NOMO-1 treated with DMSO at 0.1 percent for 48 hours (cell line): ENCODE data around the gene TCF3.

Source experiments
- DNase-seq: peaks from one replicate; lab custom pipeline; 2025; ENCODE audit not compliant: unreplicated experiment; lab: John Stamatoyannopoulos, UW

TCF3 gene

DNA sequence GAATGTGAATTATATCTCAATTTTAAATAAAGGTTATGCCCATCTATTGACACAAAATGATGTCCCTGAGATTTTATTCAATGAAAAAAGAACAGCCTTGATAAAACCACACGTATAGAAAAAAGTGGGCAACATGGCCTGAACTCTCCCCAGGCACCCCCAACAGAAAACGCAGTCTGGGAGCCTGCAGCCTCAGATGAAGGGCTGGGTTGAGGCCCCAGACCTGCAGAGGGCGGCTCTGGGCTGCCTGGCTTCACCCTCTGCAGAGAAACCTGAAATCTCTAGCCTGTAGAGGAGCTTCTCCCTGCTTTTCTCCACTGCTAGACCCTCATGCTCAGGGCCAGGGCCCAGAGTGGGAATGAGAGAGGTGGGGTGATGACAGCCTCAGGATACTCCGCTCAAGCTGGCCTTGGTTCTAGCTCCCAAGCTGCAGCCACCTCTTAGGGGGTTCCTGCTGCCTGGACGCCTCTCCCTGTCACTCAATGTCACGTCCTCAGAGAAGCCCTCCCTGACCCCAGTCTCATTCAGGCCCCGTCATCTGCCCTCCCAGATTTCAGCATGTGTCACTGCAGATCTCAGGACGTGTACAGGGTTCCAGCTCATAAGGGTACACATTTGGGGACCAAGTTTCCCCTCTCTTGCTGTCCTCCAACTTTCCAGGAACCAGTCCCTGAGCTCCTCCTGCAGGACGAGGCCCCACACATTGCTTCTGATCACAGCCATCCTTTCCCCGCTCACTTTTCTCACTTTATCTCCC lies 61.6 kb downstream of the TCF3 start:
- DNase-seq: no peak

DNA sequence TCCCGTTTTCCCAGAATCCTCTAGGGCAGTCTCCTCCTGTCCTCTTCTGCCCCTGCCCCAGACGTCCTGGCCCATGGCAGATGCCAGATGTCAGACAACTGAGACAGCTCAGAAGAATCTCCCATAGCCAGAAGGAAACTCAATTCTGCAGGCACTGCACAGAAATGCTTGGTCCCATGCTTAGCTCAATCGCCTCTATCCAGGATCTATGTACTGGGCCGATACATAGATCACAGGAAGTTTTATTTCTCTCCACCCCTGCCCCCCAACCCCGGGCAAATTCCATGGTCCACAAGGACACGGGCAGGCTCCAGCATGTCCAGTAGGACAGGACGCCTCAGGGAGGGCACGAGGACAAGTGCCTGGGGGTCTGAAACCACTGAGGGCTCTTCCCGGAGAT lies 64.5 kb downstream of the TCF3 start:
- DNase-seq: no peak

DNA sequence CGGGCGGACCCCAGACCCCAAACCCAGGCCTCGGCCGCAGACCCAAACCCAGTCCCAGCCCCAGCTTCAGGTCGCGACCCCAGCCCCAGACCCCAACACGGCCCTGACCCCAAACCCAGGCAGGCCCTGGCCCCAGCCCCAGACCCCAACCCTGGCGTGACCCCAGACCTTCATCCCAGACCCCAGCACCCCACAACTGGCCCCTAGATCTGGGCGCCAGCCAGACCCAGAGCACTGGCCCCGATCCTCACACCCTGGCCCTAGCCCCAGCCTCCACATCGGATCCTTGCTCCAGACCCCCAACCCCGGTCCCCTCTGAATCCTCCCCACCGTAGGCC lies 67.2 kb downstream of the TCF3 start:
- DNase-seq: no peak

DNA sequence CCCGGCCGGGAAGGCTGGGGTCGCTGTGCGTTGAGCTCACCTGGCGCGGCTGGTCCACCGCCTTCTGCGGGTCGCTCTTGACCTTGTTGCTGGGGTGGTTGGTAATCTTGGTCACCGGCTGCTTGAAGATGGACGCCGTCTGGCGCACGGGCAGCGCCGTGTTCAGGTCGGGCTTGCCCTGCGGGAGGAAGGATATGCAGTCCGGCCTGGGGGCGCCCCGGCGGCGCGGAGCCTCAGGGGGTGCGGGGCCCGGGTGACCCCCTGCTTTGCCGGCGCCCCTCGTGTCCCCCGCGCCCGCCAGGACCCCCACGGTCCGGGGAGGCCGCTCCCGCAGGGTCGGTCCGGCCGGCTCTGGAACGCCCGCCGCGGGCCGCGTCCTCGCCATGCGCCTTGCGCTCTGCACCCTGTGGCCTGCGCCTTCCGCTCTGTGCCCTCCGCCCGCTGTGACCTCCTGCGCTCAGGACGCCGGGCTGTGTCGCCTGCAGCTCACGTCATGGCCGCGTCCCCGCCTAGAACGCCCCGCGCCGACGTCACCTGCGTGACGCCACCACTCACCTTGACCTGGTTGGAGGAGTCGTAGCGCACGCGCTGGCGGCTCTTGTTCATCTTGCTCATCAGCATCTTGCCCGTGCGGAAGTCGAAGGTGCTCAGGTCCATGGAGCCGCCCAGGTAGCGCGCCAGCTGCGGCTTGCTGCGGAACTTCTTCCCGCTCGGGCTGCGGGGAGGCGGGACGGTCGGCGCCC lies 67.7 kb downstream of the TCF3 start:
- no peak for DNase-seq

DNA sequence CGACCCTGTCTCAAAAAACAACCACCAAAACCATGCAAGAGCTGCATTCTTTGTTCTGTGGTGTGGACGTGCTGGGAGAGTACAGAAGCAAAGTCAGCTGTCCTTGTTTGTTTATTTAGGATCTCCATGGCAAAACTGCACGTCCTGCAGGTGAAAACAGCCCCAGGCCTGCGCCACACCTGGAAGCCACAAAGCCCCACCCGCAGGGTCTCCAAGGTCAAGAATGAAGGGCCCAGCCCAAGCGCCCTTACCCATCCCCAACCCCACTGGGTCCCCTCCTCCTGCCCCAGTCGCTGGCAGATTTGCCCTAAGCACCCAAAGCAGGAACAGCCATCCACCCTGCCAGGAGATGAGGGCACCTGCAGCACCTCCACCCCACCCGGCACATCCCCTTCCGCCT lies 70.2 kb downstream of the TCF3 start:
- no peak for DNase-seq

DNA sequence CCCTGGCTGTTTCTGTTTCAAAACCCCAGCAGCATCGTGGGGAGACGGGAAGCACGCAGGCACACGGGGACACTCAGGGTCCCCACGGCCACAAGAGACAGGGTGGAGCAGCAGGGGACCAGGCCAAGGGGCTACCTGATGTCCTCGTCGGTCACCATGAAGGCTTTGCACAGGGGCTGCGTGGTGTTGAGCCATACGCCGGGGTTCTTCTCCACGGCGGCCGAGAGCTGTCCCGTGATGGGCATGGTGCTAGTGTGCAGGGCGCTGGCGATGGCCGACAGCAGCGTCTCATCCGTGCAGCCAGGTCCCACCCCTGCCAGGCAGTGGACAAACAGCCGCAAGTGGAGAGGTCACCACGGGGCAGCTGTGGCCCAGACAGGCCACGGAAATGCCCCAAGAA lies 71.5 kb downstream of the TCF3 start:
- no peak for DNase-seq

DNA sequence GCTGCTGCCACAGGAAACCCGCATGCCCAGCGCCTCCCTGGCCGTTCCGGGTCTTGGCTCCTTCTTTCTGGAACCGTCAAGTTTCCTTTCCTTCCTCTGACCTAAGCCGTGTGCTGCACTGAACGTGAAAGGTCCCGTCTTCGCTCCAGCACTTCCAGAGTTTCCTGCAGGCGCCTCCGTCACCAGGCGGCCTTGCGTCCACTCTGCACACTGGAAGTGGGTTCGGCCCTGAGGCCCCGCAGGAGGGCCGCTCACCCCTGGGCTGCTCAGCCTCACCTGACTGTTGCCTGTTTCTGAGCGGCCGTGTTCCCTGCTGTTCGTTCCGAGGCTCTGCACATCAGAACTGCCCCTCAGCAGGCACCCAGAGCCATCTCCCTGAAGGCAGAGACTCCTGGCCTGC lies 72.0 kb downstream of the TCF3 start:
- no peak for DNase-seq

DNA sequence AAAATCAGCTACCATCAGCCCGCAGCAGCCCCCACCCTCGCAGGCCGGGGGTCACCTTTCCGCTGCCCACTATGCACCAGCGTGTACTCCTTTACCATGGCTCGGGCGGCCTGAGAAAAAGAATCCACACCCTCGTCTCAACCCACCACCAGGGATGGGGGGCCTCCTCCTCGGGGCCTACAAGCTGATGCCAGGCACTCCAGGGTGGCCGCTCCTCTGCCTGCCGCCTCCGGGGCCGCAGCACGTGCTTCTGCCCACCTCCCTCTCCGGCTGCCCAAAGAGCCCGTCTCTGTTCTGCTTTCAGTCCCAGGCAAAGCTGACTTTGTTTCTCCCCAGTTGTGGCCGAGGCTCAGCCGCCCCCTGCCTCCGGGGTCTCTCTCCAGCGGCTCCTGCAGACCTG lies 73.2 kb downstream of the TCF3 start:
- no peak for DNase-seq

DNA sequence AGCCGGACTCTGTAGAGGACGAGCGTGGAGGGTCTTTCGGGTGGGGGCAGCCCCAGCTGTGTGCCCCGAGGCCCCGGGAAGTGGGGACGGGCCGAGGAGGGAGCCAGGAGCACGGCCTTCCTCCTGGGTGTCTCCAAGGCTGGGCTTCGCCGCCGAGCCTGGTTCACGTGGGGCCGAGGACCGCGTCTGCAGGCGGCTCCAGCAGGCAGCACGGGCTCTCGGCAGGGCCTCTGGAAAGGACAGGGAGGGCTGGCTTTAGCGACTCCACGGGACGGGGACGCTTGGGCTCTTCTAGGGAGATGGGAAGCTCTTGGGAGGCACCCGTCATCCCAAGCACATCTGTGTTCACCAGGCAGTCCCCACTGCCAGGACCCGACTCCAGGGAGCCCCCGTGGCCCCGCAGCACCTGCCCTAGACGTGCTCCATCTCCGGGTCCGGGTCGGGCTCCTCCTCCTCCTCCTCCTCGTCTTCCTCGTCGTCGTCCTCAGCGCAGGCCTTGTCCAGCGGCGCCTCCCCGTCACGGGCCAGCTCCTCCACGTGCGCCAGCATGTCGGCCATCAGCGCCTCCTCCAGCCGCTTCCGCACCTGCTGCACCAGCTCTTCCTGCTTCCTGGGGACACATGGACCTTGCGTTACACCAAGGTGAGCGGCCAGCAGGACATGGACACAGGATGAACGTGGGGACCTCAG lies 74.3 kb downstream of the TCF3 start:
- DNase-seq: no peak

DNA sequence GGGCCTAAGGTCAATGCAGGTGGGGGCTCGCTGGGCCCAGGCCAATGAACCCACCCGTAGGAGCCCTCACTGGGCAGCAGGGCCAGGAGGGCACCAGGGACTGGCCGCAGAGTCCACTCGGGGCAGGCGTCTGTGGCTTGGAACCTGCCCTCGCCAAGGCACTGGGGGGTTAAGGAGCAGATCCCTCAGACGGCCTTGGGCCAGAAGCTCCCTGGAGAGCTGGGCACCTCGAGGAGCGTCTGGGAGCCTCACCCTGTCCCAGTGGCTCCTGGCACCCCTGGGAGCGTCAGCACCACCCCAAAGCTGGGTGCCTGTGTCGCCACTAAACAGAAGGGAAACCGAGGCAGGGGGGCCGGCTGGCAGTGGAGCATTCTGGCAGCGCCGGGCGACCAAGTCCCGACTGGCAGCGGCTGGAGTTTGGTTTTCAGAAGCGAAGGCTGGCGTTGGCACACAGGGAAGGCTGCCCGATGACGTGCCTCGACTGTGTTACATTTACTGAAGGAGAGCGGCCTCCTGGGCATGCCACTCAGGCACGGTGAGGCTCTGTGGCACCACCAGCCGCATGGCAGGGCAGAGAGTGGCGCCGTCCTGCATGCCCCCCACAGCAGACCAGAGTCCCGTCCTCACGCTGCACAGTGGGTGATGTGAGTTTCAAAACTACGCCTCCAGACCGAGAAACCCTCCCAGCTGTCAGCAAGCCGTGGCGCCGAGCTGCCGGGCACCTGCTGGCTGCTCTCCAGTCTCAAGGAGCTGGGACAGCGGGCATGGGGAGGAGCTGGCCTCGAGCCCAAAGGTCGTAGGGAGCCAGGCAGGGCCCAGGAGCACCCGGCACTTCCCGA lies 75.1 kb downstream of the TCF3 start:
- DNase-seq: no peak

DNA sequence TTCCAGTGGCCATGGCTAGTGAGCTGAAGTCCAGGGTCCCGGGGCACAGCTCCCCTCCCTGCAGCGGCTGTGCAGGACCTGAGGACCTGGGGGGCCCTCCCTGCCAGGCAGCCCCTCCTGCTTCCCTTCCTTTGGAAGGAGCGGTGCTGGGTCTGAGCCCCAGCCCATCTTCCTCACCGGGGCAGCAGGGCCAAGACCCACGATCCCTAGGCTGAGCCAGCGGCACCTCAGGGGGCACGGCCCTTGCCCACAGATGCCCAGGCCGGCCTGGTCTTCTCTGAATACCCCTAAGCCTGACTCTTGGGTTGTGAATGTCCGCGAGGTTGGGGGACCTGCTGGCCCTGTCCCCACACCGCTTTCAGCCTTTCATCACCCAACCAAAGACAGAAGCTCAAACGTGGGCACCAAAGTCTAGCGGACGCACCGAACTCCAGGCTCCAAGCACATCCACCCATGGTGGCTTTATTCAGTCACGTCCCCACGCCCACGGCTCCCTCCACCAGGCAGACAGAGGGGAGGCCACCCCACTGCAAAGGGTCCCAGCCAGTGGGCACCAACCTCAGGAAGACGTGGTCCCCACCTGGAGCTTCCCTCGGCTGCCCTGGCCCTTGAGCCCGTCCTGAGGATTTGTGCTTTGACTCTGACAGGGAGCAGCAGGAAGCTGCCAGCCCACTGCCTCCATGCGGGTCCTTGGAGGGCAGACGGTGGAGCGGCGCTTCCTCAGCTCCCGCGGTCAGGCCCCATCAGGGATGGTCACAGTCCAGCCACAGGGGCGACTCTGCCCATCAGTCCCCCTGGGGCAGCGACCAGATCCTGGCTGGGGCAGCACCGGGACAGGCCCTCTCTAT lies 75.9 kb downstream of the TCF3 start:
- DNase-seq: no peak

DNA sequence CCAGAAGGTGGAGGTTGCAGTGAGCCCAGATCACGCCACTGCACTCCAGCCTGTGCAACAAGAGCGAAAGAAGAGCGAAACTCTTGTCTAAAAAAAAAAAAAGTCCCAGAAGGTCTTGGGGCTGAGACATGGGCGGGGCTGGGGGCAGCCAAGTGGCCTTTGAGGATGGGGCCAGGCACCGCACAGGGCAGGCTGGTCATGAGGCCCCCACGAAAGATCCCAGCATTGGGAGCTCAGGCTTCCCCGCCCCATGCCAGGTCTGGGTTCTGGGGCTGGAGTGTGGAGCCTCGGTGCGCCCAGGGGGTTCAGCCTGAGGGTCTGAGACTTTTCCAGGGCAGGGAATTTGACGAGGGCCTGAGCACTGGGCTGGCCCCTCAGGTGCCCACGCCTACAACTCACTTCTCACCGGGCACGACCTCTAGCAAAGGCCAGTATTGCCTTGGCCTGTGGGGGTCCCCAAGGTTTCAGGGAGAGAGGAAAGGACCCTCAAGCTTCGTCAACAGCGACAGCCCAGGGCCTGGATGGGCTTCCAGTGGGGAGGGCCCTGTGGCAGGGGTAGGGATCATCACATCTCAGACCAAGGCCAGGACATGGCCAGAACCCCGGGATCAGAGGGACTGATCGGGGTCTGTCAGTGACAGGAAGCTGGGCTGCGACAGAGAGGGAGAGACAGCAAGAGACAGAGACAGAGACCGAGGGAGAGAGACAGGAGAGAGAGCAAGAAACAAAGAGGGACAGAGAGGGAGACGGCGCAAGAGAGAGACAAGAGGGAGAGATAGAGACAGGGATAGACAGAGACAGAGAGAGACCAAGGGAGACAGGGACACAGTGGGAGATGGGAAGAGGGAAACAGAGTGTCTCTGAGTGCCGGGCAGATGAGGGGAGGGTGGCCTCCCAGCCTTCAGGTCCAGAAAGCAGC lies 76.8 kb downstream of the TCF3 start:
- DNase-seq: no peak

DNA sequence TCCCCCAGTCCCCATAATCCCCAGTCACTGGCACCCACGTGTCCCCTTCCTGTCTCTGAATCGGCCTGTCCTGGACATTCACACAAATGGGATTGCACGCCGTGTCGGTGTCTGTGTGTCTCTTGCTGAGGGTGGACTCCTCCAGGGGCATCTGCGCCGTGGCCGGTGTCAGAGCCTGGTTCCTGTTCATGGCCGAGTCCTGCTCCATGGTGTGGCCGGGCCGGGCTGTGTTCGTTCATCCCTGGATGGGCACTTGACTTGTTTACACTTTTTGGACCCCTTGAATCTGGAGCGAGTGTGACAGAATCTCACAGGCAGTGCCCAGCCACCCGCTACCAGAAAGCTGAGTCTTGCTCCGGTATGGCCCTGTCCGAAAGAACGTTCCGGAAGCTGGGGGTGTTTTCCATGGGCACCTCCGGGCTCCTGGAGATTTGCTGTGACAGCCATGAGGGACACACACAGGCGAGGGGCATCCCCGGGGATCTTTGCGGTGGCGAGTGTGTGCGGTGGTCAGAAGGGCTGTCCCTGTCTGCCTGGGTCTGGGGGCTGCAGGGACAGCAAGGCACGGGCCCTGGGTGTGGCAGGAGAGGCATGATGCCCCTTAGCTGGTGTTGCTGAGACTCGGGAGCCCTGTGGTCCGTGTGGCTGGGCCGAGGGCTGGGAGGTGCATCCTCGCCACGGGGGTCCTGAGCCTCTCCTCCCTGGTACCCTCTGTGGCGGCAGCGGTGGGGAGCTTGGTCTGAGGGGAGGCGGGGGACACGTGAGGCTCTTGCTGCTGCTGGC lies 77.9 kb downstream of the TCF3 start:
- DNase-seq: no peak

DNA sequence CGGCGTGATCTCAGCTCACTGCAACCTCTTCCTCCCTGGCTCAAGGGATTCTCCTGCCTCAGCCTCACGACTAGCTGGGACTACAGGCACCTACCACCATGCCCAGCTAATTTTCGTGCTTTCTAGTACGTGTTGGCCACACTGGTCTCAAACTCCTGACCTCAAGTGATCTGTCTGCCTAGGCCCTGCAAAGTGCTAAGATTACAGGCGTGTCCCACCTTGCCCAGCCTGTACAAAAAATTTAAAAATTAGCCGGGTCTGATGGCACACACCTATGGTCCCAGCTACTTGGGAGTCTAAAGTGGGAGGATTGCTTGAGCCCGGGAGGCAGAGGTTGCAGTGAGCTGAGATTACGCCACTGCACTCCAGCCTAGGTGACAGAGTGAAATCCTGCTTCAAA lies 79.6 kb downstream of the TCF3 start:
- no peak for DNase-seq

DNA sequence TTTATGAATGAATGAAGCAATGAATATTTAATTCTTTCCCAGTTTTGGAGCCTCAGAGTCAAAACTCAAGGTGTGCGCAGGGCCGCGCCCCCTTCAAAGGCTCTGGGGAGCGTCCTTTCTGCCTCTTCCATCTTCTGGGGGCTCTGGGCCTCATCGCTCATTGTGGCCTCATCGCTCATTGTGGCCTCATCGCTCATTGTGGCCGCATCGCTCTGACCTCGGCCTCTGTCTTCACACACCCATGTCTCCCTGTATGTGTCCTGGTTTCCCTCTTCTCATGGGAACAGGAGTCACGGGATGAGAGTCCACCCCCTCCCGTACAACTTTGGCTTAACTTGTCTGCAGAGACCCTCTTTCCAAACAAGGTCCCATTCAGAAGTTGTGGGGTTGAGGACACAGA lies 81.1 kb downstream of the TCF3 start:
- DNase-seq: no peak

DNA sequence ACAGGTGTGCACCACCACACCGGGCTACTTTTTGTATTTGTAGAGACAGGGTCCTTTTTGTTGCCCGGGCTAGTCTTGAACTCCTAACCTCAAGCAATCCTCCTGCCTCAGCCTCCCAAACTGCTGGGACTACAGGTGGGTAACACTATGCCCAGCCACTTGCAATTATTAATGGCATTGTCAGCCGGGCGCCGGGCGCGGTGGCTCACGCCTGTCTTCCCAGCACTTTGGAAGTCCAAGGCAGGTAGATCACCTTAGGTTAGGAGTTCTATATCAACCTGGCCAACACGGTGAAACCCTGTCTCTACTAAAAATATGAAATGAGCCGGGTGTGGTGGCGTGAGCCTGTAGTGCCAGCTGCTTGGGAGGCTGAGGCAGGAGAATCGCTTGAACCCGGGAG lies 81.6 kb downstream of the TCF3 start:
- DNase-seq: no peak

DNA sequence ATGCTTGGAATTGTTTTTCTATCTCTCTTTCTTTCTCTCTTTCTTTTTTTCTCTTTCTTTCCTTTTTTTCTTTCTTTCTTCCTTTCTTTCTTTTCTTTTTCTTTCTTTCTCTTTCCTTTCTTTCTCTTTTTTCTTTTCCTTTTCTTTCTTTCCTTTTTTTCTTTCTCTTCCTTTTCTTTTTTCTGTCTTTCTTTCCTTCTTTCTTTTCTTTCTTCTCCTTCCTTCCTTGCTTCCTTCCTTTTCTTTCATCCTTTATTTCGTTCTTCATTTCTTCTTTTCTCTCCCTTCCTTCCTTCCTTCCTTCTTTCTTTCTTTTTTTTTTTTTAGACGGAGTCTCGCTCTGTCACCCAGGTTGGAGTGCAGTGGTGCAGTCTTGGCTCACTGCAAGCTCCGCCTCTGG lies 82.4 kb downstream of the TCF3 start:
- DNase-seq: no peak

DNA sequence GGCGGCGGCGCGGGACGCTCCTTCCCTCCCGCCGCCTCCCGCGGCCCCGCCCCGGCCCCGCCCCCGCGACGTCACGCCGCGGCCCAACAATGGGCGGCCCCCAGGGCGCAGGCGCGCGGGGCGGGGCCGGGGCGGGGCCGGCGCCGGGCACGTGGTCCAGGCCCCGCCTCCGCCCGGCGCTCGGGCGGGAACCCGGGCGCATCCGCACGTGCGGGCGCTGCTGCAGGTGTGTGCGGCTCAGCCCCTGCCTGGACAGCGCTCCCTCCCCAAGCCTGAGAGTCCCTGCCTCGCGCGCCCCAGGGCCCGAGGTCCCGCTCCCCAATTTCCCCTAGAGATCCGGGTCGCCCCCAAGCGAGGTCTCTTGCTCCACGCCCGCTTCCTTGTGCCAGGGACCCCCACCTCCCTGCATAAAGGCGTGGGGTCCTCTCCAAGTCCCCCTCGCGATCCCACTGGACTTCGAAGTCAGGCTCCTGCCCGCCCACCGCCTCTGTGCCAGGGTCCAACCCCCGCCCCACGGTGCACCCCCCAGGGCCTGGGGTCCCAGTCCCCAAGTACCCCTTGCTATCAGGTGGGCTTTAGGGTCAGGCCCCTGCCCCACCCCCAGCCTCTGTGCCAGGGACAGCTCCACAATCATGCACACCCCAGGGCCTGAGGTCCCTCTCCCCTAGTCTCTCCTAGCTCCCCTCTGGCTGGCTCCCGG lies 83.9 kb downstream of the TCF3 start, which contains the start of gene MEX3D:
Gene MEX3D (minus strand): TSS at position 6 of the 700 bp plus-strand sequence. CDS start 267 bp downstream, outside the sequence.
- DNase-seq: peak; percentile 51
